ENCODE results near the gene MRPL52. TPM values are rescaled to one million over a fixed set of nuclear protein-coding genes. Genes with fewer than 3 reads are reported as not detected.

The MRPL52 gene
- total RNA-seq, 1 experiment from 2014 or later, result 134 TPM

DNA sequence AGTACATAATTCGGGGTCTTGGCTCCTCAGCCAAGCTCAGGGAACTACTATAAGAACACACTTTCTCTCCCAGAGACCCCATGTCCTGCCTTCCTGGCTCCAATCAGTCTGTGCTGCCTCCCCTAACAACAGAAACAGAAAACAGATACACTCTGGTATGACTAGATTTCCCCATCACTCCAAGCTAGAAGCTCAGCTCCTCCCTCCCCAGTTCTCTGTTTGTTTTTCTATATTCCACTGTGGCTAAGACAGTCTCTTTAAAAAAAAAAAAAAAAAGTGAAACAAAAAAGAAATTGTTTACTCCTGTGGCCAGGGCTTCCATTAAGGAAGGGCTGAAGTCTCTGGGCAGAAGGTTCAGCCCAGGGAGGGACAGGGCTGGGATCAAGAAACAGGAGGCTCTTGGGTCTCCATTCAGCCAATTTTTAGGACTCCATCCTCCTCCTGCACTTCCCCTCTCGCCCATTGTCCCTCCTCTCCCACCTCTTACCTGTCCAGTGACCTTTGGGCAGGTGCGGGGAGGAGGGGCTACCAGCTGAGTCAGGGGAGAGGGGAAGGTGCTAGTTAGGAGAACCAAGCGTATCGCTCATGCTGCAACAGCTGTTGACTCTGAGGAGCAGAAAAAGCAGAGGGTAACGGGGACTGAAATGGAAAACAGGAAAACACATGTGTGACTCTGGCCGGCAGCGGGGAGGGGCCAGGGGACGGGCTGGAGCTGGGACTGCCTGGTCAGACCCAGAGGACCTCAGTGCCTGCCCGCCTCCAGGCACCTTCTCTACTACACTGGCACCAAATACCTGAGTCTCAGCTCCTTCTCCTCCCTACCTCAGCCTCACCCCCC lies 10.3 kb upstream of the MRPL52 start:
- ChIA-PET POLR2A (no interaction called here), RAD21 (ENCODE audit: low non-redundant PET in 1 of 2, low total read pairs in 2 of 2, uncharacterized antibody in 2 of 2, unreplicated experiment in 2 of 2) (no interaction called here), CTCF (interaction anchor here (0.7 to 1.7 kb wide), 4 partner anchors 12 to 369 kb away, joined by 3 to 5 read pairs (median 4); no protein-coding TSS in a partner anchor)
- DNase-seq (ENCODE audit: low read depth, low spot score), result no peak
- H3K9me2 ChIP-seq (ENCODE audit: insufficient read depth), result no peaks in the 10 kb centered on the region
- intact Hi-C loops (cut with micrococcal nuclease), result loop anchor here (5.0 kb wide), 1 partner anchor 162 kb away; no protein-coding TSS in a partner anchor
- H3K4me1 ChIP-seq (ENCODE audit: control insufficient read depth in 1 of 2, insufficient read depth in 2 of 2, low read length in 2 of 2), result peaks cover 0 to 27% of the 10 kb centered on the region in 2 experiments; a peak in 2 of 4 replicates
- no peak overlapping the region for H3K4me2 ChIP-seq (ENCODE audit: low read length)
- no peaks in the 10 kb centered on the region for H3K36me3 ChIP-seq (ENCODE audit: control insufficient read depth in 1 of 2, insufficient read depth in 2 of 2, low read length in 2 of 2)
- no peak overlapping the region for H3K27ac ChIP-seq (ENCODE audit: low read depth, low read length)
- TF ChIP-seq CBX3 (IDR thresholded peaks at IDR 0.05; ENCODE audit: low read depth) (no peak), FOSL1 (IDR thresholded peaks at IDR 0.05; ENCODE audit: low read depth) (no peak), ELF1 (IDR thresholded peaks at IDR 0.05; ENCODE audit: borderline replicate concordance, low read depth) (no peak), EGR1 (IDR thresholded peaks at IDR 0.05; ENCODE audit: low read depth) (no peak), SP1 (IDR thresholded peaks at IDR 0.05; ENCODE audit: low read depth) (no peak), SIN3A (IDR thresholded peaks at IDR 0.05; ENCODE audit: low read depth) (no peak), ZFX (IDR thresholded peaks at IDR 0.05) (no peak), POLR2A (IDR thresholded peaks at IDR 0.05; ENCODE audit: borderline replicate concordance, extremely low read depth, insufficient read depth, insufficient read length) (no peak)
- H3K27me3 ChIP-seq (ENCODE audit: insufficient read depth, low read length), result no peaks in the 10 kb centered on the region
- no TSS peak for BruUV-seq (replicated peaks)
- no peak overlapping the region for H3K9ac ChIP-seq (ENCODE audit: low read length)
- H3K79me2 ChIP-seq (ENCODE audit: insufficient read depth, low read length), result no peaks in the 10 kb centered on the region
- no peaks in the 10 kb centered on the region for H4K20me1 ChIP-seq (ENCODE audit: insufficient read depth)
- H3K9me3 ChIP-seq (ENCODE audit: control insufficient read depth in 1 of 2, insufficient read depth in 1 of 2, low read depth in 1 of 2, low read length in 2 of 2), result no peaks in the 10 kb centered on the region
- no peak overlapping the region for H2AFZ ChIP-seq (ENCODE audit: low read depth, low read length, poor library complexity, severe bottlenecking)
- H3K4me3 ChIP-seq (replicated peaks in 1 of 2; ENCODE audit: low read depth in 1 of 2, low read length in 2 of 2), result no peak overlapping the region
- ATAC-seq, result no peak

DNA sequence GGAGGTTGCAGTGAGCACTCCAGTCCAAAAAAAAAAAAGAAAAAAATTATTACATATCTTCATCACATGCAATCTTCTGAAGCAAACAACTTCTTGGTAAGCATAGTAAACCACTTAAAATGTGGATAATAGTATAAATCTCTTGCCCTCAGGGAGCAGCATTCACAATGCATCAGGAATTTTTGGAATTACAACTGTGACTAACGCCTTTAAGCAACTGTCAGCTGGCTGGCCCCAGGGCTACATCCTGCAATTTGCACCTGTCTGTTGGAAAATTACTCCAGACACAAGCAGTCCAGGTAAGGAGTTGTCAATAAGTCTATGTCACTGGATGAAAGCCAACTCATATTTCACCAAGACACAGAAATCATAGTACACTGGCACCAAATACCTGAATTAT lies 9.0 kb upstream of the MRPL52 start:
- no peak overlapping the region for H3K9ac ChIP-seq (ENCODE audit: low read length)
- H3K27me3 ChIP-seq (ENCODE audit: insufficient read depth, low read length), result no peaks in the 10 kb centered on the region
- no peaks in the 10 kb centered on the region for H3K36me3 ChIP-seq (ENCODE audit: control insufficient read depth in 1 of 2, insufficient read depth in 2 of 2, low read length in 2 of 2)
- DNase-seq (ENCODE audit: low read depth, low spot score) (no peak), ATAC-seq (no peak)
- H3K27ac ChIP-seq (ENCODE audit: low read depth, low read length), result no peak overlapping the region
- no TSS peak for BruUV-seq (replicated peaks)
- H3K9me2 ChIP-seq (ENCODE audit: insufficient read depth), result no peaks in the 10 kb centered on the region
- no peaks in the 10 kb centered on the region for H3K9me3 ChIP-seq (ENCODE audit: control insufficient read depth in 1 of 2, insufficient read depth in 1 of 2, low read depth in 1 of 2, low read length in 2 of 2)
- H2AFZ ChIP-seq (ENCODE audit: low read depth, low read length, poor library complexity, severe bottlenecking), result no peak overlapping the region
- H3K4me3 ChIP-seq (replicated peaks in 1 of 2; ENCODE audit: low read depth in 1 of 2, low read length in 2 of 2), result no peak overlapping the region
- TF ChIP-seq SIN3A (IDR thresholded peaks at IDR 0.05; ENCODE audit: low read depth) (no peak), POLR2AphosphoS5 (IDR thresholded peaks at IDR 0.05; ENCODE audit: low read depth, low read length) (no peak), ELF1 (IDR thresholded peaks at IDR 0.05; ENCODE audit: borderline replicate concordance, low read depth) (no peak), JUND (IDR thresholded peaks at IDR 0.05) (no peak), SP1 (IDR thresholded peaks at IDR 0.05; ENCODE audit: low read depth) (no peak)
- TF ChIP-seq, protein P1, sequence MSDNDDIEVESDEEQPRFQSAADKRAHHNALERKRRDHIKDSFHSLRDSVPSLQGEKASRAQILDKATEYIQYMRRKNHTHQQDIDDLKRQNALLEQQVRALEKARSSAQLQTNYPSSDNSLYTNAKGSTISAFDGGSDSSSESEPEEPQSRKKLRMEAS (IDR thresholded peaks at IDR 0.05), result no peak
- TF ChIP-seq, protein P2, sequence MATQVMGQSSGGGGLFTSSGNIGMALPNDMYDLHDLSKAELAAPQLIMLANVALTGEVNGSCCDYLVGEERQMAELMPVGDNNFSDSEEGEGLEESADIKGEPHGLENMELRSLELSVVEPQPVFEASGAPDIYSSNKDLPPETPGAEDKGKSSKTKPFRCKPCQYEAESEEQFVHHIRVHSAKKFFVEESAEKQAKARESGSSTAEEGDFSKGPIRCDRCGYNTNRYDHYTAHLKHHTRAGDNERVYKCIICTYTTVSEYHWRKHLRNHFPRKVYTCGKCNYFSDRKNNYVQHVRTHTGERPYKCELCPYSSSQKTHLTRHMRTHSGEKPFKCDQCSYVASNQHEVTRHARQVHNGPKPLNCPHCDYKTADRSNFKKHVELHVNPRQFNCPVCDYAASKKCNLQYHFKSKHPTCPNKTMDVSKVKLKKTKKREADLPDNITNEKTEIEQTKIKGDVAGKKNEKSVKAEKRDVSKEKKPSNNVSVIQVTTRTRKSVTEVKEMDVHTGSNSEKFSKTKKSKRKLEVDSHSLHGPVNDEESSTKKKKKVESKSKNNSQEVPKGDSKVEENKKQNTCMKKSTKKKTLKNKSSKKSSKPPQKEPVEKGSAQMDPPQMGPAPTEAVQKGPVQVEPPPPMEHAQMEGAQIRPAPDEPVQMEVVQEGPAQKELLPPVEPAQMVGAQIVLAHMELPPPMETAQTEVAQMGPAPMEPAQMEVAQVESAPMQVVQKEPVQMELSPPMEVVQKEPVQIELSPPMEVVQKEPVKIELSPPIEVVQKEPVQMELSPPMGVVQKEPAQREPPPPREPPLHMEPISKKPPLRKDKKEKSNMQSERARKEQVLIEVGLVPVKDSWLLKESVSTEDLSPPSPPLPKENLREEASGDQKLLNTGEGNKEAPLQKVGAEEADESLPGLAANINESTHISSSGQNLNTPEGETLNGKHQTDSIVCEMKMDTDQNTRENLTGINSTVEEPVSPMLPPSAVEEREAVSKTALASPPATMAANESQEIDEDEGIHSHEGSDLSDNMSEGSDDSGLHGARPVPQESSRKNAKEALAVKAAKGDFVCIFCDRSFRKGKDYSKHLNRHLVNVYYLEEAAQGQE (IDR thresholded peaks at IDR 0.05; ENCODE audit: low read depth), result no peak
- ChIA-PET CTCF (no interaction called here), RAD21 (ENCODE audit: low non-redundant PET in 1 of 2, low total read pairs in 2 of 2, uncharacterized antibody in 2 of 2, unreplicated experiment in 2 of 2) (interaction anchor here in 1 of 2 experiments (1.1 kb wide), 1 partner anchor 9 kb away, joined by 4 read pairs; no protein-coding TSS in a partner anchor), POLR2A (no interaction called here)
- H3K4me1 ChIP-seq (ENCODE audit: control insufficient read depth in 1 of 2, insufficient read depth in 2 of 2, low read length in 2 of 2), result peaks cover 7 to 35% of the 10 kb centered on the region in 2 experiments
- H3K79me2 ChIP-seq (ENCODE audit: insufficient read depth, low read length), result no peaks in the 10 kb centered on the region
- intact Hi-C loops (cut with micrococcal nuclease), result no loop called here
- no peak overlapping the region for H3K4me2 ChIP-seq (ENCODE audit: low read length)
- H4K20me1 ChIP-seq (ENCODE audit: insufficient read depth), result no peaks in the 10 kb centered on the region
